HG02759 (cell line): ENCODE measurements around the gene GJD3.

Experiments used
- ATAC-seq: cut with Tn5 transposase; IDR thresholded peaks from one replicate; pipeline ENCODE4 v1.9.1; 2021; ENCODE audit warnings: mild to moderate bottlenecking, moderate library complexity; ENCODE audit not compliant: unreplicated experiment

GJD3 gene

DNA sequence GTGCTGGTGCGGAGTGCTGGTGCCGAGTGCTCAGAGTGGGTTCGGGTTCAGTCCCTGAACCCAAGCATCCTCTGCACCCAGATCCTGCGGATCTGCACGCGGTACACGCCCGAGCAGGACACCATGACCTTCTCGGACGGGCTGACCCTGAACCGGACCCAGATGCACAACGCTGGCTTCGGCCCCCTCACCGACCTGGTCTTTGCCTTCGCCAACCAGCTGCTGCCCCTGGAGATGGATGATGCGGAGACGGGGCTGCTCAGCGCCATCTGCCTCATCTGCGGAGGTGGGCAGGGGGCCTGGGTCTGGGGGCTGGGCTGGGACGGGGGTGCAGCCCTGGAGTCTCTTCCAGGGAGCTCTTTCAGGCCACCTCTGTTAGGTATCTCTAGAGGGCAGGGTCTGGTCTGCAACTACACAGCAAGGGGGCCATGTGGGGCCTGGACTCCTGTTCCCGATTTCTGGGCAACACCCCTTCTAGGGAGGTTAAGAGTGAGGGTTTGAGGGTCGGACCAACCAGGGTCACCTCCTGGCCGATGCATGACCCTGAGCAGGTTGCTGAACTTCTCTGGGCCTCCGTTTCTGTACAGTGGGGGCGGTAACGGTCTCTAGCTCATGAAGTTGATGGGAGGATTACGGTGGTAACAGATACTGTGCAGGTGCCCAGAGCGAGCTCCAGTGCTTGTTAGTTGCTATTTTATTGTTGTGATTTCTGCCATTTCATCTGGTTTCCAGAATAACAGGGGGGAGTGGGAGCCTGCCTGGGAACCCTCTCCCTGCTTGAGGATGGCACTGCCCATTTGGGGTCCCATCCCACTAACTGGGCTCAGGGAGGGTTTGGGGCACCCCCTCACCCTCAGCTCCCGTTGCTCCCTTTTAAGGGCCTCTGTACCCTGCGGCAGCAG lies 10.1 kb downstream of the GJD3 start:
- ATAC-seq, result no peak

DNA sequence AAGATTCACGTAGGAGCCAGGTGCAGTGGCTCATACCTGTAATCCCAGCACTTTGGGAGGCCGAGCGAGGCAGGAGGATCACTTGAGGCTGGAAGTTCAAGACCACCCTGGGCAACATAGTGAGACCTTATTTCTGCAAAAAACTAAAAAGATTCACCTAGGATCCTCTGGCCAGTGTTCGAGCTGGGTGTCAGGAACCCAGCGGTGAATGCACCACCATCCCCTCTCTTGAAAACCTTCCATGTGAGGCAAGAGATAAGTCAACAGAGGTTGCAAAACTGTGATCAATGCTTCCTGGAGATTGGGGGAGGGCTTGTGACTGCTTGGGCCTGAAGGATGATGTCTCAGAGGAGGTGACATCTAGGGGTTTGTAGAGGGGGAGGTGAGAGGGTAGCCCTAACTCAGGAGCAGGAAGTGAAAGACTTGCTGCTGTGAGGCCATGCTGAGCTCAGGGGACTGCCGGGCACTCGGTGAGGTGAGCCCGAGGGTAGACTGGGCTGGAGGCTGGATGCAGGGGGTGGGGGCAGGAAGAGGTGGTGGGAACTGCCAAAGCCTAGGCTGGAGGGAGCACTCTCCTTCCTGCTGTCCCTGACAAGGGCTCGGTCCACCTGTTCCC lies 11.7 kb downstream of the GJD3 start:
- no peak for ATAC-seq

DNA sequence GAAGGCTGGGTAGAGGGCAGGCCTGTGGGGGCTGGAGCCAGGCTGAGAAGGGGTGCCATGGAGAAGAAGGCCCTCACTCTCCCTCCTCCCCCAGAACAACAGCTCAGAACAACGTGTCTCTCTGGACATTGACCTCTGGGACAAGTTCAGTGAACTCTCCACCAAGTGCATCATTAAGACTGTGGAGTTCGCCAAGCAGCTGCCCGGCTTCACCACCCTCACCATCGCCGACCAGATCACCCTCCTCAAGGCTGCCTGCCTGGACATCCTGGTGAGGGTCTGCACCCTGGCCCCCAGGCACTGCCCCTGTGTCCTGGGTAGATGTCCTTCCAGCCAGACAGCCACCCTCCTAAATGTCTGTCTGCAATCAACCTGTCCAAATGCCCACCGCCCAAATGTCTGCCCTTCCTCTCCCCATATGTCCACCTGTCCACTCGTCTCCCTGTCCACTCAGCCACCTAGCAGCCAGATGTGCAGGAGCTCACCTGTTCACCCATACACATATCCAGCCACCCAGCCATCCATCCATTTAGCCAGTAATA lies 12.2 kb downstream of the GJD3 start:
- ATAC-seq, result no peak

DNA sequence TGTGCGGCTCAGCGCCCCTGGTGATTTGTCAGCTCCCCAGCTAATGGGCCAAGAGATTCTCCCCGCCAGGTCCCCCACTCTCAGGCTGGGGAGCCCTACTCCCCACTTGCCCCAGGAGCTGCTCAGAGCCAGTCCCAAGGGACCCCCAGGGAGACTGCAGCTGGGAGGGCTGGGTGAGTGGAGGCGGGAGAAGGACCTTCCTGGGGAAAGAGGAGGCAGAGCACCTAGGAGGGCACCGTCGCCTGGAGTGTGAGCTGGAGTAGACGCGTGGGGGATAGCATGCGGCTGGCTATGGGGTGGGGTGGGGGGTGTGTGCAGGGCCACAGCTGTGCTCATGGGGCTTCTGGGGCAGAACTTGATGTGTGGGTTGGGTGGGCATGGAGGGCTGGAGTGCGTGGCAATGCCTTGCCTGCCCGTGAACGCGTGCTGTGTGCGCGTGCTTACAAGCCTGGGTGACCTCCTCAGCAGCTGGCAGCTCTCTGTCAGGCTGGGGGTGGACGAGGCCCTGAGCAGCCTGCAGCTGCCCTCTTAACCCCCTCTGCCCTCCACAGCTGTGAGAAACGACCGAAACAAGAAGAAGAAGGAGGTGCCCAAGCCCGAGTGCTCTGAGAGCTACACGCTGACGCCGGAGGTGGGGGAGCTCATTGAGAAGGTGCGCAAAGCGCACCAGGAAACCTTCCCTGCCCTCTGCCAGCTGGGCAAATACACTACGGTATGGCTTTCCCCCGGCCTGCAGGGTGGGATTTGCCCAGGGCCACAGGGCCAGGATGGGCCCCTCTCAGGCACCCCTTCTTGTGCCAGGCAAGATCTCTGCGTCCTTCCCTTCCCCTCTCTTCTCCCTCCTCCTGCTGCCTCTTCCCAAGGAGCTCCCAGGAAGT lies 12.9 kb downstream of the GJD3 start:
- no peak for ATAC-seq

DNA sequence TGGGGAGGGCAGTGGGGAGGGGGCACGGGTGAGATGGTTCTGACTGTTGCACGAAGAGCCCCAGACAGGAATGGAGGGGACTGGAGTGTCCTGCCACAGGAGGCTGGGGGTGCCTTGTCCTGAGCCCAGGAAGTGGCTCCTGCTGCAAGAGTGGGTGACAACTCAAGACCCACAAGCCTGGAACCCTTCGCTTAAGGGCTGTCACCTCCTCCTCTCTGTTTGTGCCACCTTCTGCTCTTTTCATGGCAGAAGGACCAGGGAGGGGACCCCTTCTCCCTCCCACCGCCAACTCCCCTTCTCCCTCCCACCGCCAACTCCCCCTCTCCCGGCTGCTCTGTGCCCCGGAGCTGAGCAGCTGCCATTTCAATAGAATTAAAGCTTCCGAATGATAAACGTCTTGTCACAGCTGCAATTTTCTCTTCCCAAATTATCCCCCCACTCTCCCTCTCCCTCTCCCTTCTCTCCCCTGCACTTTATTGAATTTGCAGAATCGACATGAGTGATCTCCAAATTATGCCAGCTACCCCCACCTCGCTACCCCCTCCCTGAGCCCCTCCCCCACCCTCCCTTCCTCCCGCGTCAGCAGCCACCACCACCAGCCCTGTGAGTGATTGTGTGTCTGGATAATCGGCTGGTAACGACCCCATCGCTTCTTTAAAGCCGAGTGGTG lies 13.7 kb downstream of the GJD3 start:
- no peak for ATAC-seq

DNA sequence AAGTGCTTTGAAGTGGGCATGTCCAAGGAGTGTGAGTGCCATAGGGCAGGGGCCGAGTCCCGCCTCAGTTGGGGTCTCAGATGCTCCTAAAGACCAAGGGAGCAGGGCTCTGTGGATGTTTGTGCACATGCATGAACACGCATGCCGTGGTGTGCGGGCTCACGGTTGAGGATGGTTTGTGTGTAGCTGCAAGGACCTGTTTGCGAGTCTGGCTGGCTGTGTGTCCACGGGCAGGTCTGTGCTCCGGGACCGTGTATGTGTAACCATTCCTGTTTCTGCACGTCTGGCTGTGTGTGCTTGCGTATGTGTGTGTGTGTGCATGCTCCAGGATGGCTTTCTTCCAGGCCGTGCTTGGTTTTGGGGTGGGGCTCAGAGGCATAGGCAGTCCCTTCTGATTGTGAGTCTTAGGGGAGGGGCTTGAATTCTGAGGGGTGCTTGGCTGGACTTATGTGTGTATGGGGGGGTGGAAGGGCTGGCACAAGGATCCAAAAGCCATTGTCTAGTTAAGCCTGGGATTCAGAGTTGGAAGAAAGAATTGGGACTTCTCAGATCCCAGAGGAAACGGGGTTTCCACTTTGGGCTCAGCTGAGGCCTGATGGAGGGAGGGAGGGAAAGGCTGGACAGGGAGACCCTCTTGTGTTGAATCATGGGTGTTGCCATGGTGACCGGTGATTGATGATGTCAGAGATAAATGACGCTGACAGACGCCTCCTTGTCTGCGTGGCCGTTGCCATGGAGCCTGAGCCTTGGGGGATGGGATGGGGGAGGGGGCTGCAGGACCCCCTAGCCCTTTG lies 14.4 kb downstream of the GJD3 start:
- no peak for ATAC-seq

DNA sequence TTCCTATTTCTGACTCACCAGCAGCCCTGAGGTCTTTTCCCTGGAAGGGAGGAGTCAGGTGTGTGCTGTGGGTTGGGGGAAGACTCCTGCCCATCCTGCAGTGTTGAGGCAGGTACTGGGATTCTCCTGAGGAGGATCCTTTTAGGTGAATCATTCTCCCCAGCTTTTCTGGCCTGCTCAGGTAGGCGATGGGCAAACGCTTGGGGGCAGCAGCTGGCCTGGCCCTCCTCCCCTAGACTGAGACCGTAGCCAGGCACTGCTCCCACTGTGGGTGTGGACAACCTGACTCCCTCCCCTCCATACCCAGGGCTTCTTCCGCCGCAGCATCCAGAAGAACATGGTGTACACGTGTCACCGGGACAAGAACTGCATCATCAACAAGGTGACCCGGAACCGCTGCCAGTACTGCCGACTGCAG lies 15.1 kb downstream of the GJD3 start:
- ATAC-seq, result no peak

DNA sequence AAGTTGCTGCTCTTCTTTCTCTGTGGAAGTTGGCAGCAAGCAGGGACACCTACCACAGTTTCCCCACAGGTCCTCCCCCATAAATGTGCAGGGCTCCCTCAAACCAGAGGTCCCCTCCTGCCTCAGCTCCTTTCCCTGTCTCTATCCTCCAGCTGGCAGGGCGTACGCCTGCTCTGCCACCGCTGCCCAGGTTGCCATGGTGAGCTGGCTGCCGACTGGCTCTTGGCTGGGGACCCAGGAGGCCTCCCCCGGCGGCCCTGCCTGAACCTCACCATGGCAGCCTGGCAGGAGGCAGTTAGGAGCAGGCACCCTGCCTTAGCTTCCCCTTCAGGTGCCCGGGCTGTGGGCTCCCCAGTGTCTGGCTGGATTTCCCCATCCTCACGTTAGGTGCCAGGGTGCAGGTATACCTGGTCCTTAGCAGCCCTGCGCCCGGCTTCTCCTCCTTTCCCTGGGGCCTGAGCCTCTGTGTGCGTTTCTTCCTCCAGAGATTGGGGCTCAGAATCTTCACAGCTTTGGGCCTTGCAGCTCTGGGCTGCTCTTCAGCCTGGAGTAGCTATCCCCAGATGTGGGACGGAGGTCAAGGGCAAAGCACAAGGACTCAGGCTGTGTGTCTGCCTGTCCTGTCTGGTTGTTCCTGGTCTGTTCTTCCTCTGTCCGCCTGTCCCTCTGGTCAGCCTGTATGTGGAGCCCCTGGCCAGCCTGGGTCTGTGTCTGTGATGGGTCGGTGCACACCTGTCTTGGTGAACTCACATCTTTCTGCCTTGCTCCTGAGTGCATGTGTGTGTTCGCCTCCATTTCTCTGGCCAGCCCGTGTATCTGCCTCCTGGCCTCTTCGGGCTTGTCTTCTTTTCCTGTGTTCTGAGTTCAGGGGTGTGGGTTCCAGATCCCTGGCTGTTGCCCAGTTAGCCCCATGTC lies 15.7 kb downstream of the GJD3 start:
- ATAC-seq, result no peak

DNA sequence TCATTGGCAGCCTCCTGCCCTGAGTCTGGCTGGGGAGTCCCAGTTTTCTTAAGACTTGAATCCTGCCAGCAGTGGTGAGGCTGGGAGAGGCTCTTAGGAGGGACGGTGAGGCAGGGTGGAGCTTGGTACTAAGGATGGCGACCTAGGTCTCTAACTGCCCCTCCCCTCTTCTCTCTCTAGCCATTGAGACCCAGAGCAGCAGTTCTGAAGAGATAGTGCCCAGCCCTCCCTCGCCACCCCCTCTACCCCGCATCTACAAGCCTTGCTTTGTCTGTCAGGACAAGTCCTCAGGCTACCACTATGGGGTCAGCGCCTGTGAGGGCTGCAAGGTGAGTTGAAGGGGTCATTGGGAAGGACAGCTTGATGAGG lies 16.4 kb downstream of the GJD3 start:
- no peak for ATAC-seq

DNA sequence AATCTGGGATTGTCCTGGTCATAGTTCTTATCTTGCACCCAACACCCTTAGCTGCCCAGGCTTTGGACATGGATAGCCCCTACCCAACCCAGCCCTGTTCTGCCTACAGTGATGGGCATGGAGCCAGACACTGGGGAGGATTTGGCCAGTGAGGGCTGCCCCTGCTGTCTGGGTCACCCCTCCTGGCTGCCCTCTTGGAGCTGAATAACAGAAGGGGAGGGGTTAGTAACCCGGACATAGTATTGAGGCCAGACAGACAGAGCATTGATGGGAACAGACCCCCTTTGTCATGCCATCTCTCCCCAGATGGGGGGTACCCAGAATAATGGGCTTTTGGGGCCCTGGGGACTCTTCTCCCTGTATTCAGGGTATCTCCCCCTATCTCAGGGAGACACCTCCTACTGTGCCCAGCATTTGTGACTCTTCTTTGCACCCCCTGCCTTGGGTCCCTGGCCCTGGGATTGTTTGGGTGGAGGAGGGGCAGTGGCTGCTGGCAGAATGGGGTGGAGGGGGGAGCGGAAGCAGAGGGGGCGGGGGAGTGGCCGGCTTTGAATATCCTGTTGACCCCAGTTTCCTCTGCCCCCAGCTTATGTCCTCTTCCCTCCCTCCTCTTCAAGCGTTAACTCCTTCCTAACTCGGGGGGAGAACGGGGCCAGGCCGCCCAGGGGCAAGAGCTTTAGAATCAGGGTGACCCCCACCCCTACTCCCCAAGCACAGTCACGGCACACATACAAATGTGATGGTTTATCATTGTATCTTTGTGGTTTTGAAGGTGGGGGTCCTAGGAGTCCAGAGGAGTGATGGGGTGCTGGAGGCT lies 17.0 kb downstream of the GJD3 start:
- ATAC-seq, result no peak

DNA sequence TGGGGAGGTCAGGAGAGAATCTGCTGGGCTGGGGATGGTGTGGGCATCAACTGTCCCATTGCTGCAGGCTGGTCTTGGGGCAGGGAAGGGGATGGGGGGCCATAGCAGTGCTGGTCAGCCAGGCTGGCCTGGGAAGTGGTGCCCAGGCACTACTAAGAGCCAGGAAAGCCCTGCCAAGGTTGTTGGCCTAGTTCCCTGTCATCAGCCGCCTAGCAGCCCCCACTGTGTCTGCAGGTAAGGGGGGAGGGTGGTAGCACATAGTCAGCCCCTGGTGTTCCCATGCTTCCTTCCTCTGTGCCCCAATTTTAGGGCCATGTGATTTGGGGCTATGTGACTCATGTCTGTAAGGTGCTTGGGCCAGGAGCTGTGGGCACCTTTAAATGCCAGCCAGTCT lies 17.8 kb downstream of the GJD3 start:
- no peak for ATAC-seq

DNA sequence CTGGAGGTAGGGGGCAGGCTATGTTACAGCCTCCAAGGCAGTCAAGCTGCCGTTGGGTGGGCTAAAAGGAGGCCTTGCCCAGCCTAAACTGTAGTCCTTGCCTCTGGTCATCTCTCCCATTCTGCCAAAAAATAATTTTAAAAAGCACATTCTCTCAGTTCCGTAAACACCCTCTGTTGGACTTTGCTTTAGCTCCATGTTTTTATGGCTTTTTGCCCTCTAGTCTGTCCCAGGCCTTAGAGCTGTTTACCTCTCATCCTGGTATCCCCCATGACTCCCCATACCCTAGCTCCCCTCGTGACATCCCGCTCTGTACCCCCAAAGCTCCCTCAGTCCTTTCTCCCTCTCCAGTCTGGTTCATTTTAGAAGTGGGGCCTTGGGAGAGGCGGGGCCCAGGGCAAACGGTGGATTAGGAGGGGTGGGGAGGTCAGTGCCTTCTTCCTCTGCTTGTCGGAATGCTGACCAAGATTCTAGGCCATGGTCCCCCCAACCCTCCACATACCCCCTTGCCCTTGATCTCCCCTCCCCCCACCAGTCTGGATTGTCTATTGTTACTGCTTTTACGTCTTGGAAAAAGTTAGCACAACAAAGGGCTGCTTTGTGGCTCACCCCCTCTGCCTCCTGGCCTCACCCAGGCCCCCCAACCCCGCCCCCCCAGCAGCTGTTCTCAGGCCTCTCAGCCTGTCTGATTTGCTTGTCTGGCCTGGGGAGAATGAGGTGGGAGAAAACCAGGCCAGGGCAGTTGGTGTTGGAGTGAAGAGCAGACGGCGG lies 18.4 kb downstream of the GJD3 start:
- no peak for ATAC-seq

DNA sequence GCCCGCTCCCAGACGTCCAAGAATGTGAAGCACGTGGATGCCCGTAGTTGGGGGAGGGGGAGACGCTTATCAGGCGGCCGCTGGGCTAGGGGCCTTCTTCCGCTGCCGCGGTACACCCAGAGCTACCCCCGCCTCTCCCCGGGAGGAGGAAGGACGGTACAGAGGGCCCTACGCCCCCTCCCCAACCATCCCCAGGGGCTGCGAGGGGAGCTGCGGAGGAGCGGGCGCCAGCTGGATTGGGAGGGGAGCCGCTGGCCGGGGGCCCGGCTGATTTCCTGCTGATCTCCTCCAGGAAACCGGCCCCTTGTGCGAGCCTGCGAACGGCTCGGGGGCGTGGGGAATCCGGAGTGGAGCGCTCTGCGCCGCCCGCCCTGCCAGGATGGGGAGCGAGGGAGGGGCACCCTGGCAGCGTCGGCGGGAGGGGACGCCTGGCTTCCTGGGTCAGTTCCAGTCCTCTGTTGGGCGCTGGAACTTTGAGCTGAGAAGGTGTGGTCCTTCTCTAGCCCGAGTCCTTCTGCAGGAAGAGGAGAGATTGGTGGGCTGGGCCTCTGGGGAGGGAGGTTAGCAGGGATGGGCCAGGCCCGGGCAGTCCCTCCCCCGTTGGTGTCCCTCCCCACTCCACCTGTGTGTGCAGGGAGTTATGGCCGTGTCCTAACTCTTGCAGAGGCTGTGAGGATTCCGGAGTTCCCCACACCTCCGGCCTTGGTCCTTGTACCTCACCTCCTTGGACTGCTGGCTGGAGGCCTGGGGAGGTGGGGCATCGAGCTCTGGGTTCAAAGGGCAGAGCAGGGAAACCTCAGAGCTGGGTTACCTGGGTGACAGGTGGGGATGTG lies 19.2 kb downstream of the GJD3 start:
- ATAC-seq, result no peak

DNA sequence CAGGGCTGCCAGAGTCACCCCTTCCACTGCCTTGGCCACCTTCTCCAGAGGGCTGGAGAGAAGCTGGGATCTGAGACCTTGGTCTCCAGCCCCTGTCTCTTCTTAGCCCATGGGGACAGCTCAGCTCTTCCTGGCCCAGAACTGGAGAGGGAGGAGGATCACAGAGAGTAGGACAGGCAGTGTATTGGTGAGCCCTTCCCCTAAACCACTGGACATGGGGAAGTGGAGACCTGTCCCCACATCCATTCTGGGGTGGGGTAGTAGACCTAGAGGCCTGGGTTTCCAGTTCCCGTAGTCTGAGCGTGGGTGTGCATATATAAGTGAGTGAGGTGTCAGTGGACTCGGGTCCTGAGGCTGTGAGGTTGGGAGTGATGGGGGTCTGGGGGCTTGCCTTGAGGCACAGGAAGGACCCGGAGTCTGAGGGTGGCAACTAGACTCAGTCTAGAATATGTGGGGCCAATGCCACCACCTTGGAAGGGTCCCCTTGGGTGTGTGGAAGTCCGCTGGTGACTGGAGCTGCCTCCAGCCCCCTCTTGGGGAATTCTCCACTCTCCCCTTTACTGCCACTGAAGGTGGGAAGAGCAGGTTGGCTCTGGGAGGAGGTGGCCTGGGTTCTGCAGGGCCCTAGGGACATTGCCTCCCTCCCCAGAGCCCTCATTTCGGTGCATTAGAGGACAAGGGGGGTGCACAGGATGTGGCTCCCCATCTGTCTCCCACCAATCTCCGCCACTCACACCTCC lies 19.9 kb downstream of the GJD3 start:
- no peak for ATAC-seq

DNA sequence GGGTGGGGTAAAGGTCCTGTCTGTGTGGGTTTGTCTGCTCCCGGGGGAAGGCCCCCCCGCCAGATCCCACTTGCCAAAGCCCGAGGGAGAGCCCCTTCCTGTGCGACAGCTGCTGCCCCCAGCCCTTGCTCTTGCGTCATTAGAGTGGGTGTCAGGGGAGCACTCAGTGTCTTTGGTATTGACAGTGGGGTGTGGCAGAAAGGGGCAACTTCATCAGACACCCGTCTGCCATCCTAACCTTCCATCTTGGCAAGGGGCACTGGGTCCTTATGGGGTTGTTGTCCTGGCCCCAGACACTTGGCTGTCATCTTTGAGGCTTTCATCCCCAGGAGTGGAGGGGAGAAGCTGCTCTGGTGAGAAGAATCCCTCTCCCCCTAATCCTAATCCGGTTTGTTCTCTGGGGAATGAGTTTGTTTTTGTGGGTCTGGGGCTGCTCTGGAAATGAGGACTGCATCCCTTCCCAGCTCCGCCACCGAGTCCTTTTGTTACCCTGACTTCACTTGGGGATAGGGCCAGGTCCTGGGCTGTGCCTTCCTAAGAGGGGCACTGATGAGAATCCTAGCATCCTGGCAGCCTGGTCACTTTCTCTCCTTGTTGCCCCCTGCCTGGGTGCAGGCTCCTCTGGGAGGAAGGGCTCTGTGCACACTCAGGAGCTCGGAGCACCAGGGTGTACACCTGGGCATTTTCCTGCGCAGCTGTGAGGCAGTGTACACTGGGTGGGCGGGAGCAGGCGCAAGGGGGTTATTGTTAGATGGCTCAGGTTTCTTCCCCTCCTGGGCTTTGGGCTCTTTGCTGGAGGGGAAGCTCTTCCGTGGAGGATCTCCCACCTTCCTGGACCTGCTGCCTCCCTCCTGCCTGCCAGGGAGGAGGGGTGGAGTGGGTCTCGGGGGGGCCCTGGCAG lies 21.1 kb downstream of the GJD3 start:
- ATAC-seq, result no peak
